K562 (cell line): ENCODE results near the gene CHCT1. TPM values are rescaled to one million over a fixed set of nuclear protein-coding genes. Genes with fewer than 3 reads are reported as not detected.

Experiments
- ADNP ChIP-seq: fragments of 200-800 bp; sonication (Bioruptor generic); IDR thresholded peaks from 2 replicates; pipeline ENCODE4 v1.6.1; 2016; ENCODE audit warnings: missing genetic modification characterization, missing compliant biosample characterization
- CHAMP1 ChIP-seq: fragments of 450-650 bp; IDR thresholded peaks from 2 replicates; pipeline ENCODE4 v1.6.1; 2016; ENCODE audit warnings: mild to moderate bottlenecking
- EP400 ChIP-seq: fragments of 450-650 bp; IDR thresholded peaks from 2 replicates; pipeline ENCODE4 v1.6.1; 2017; ENCODE audit warnings: antibody characterized with exemption, mild to moderate bottlenecking, moderate library complexity
- KAT8 ChIP-seq: fragments of 450-650 bp; IDR thresholded peaks from 2 replicates; pipeline ENCODE4 v1.6.1; 2016; ENCODE audit warnings: low read depth, mild to moderate bottlenecking
- KDM4B ChIP-seq, 2 experiments: fragments of 450-650 bp in 1 of 2; sonication (generic) in 1 of 2; IDR thresholded peaks; 2 replicates each; pipeline ENCODE4 v1.6.1; 2016 to 2017; ENCODE audit warnings: borderline replicate concordance in 2 of 2, antibody characterized with exemption in 1 of 2, low read depth in 1 of 2, mild to moderate bottlenecking in 1 of 2
- KLF1 ChIP-seq: fragments of 450-650 bp; IDR thresholded peaks from 2 replicates; pipeline ENCODE4 v1.6.1; 2016; ENCODE audit warnings: missing genetic modification characterization, missing compliant biosample characterization
- NBN ChIP-seq: fragments of 450-650 bp; IDR thresholded peaks from 2 replicates; pipeline ENCODE4 v1.6.1; 2016; ENCODE audit warnings: low read depth, mild to moderate bottlenecking
- NFE2L1 ChIP-seq: fragments of 450-650 bp; IDR thresholded peaks from 2 replicates; pipeline ENCODE4 v1.6.1; 2016; ENCODE audit warnings: missing genetic modification characterization, low read depth, mild to moderate bottlenecking, missing compliant biosample characterization, moderate library complexity, borderline replicate concordance
- RB1 ChIP-seq: fragments of 450-650 bp; IDR thresholded peaks from 2 replicates; pipeline ENCODE4 v1.6.1; 2017; ENCODE audit warnings: low read depth, mild to moderate bottlenecking
- SMC3 ChIP-seq: conservative IDR thresholded peaks from 2 replicates; pipeline ENCODE4 v1.6.1; 2011; ENCODE audit warnings: low read depth, low read length, improper control_type of control experiment; ENCODE audit not compliant: insufficient read depth
- TEAD2 ChIP-seq: fragments of 450-650 bp; IDR thresholded peaks from 2 replicates; pipeline ENCODE4 v1.6.1; 2016; ENCODE audit warnings: missing genetic modification characterization, control low read depth, missing compliant biosample characterization
- ZNF24 ChIP-seq: fragments of 450-650 bp; IDR thresholded peaks from 2 replicates; pipeline ENCODE4 v1.6.1; 2016
- polyA plus RNA-seq, 8 experiments: library from polyadenylated mRNA; depleted of rRNA in 4 of 8; stranded (reverse) in 5 of 8; unstranded in 3 of 8; fragments of >200 nt; fragmentation: Nextera tagmentation in 2 of 8; fragmentation: Illumina TruSeq in 1 of 8; extraction: Ambion mirVana in 2 of 8; extraction: Trizol in 1 of 8; gene quantifications; 2 replicates each; pipeline versions ENCODE4 v1.2.1 to v1.2.3, GENCODE V29; 2011 to 2014; ENCODE audit warnings: inconsistent platforms in 1 of 8, missing spikeins in 1 of 8
- total RNA-seq, 7 experiments: library from RNA; depleted of rRNA in 6 of 7; stranded (reverse); fragments of >200 nt in 6 of 7; fragmentation: Illumina TruSeq in 2 of 7; extraction: Trizol in 2 of 7; gene quantifications; 2 replicates each; pipeline versions ENCODE4 v1.2.1 to v1.2.3, GENCODE V29; 2011 to 2021; ENCODE audit warnings: low replicate concordance in 1 of 7
- TF ChIP-seq, protein P1 (sequence below): sonication (generic); formaldehyde crosslinking; IDR thresholded peaks from 2 replicates; pipeline ENCODE4 v1.8.1; 2023; ENCODE audit warnings: mild to moderate bottlenecking, missing genetic modification reagents, moderate library complexity
- TF ChIP-seq, protein P2 (sequence below): sonication (generic); formaldehyde crosslinking; IDR thresholded peaks from 2 replicates; pipeline ENCODE4 v1.8.1; 2023; ENCODE audit warnings: mild to moderate bottlenecking, missing genetic modification reagents
- TF ChIP-seq, protein P3 (sequence below), 2 experiments: fragments of 450-650 bp; IDR thresholded peaks; 2 replicates each; pipeline ENCODE4 v1.6.1; 2016

The CHCT1 gene
- total and polyA plus RNA-seq, 9 of the 15 experiments (the other 6 are each of a cell fraction or from before 2014, with no cell fraction given): not detected

DNA sequence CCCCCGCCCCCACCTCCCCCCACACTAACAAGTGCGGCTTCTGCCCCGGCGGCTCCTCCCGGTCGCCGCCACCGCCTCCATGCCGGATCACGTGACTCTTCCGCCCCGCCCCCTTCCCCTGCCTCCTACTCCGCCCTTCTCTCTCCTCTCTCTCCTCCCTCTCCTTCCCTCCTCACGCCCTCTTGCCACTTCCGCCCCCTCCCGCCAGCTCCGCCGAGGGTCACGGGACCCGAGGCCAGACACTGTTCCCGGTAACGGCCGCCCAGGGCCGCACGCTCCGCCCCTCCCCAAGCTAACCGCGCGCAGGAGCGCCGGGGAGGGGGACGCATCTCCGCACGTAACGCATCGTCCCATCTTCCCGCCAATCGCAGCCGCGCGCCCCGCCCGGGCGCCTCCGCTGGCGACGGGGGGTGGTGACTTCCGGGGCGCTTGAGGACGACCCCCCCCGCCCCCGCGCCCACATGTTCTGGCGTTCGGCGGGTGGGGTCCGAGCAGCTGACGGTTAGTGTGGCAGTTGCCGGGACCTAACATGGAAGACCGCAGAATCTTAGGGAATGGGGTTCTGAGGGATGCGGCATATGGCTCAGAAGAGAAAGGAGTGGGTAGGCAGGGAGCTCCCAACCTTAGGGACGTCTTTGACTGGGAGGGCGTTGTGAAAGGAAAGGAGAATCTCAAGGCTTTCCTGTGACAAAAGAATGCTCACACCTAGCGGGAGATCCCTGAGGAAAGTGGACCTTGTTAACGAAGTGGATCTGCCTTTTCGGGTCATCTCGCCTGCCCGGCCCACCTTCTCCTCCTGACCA is 30.0 kb upstream of the CHCT1 start, which contains the start of gene USP32 (continued):
- TF ChIP-seq, protein P1, sequence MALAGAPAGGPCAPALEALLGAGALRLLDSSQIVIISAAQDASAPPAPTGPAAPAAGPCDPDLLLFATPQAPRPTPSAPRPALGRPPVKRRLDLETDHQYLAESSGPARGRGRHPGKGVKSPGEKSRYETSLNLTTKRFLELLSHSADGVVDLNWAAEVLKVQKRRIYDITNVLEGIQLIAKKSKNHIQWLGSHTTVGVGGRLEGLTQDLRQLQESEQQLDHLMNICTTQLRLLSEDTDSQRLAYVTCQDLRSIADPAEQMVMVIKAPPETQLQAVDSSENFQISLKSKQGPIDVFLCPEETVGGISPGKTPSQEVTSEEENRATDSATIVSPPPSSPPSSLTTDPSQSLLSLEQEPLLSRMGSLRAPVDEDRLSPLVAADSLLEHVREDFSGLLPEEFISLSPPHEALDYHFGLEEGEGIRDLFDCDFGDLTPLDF: peak; percentile 97
- TF ChIP-seq, protein P2, sequence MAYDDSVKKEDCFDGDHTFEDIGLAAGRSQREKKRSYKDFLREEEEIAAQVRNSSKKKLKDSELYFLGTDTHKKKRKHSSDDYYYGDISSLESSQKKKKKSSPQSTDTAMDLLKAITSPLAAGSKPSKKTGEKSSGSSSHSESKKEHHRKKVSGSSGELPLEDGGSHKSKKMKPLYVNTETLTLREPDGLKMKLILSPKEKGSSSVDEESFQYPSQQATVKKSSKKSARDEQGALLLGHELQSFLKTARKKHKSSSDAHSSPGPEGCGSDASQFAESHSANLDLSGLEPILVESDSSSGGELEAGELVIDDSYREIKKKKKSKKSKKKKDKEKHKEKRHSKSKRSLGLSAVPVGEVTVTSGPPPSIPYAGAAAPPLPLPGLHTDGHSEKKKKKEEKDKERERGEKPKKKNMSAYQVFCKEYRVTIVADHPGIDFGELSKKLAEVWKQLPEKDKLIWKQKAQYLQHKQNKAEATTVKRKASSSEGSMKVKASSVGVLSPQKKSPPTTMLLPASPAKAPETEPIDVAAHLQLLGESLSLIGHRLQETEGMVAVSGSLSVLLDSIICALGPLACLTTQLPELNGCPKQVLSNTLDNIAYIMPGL: peak; percentile 33; the same call in 1 of the 2 replicates
- TF ChIP-seq ADNP (tag): no peak
- TF ChIP-seq, protein P3, sequence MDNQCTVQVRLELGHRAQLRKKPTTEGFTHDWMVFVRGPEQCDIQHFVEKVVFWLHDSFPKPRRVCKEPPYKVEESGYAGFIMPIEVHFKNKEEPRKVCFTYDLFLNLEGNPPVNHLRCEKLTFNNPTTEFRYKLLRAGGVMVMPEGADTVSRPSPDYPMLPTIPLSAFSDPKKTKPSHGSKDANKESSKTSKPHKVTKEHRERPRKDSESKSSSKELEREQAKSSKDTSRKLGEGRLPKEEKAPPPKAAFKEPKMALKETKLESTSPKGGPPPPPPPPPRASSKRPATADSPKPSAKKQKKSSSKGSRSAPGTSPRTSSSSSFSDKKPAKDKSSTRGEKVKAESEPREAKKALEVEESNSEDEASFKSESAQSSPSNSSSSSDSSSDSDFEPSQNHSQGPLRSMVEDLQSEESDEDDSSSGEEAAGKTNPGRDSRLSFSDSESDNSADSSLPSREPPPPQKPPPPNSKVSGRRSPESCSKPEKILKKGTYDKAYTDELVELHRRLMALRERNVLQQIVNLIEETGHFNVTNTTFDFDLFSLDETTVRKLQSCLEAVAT (IDR thresholded peaks at IDR 0.05): peak; percentile 38 to 56; a peak in 1 of 4 replicates
- no peak for TF ChIP-seq NFE2L1 (tag)
- TF ChIP-seq CHAMP1: no peak
- TF ChIP-seq ZNF24: peak; percentile 77
- TF ChIP-seq NBN: peak; percentile 74
- TF ChIP-seq TEAD2: no peak
- TF ChIP-seq KLF1: peak; percentile 100
- no peak for TF ChIP-seq KAT8
- peak; percentile 99 for TF ChIP-seq RB1
- TF ChIP-seq KDM4B (IDR thresholded peaks at IDR 0.05; ENCODE audit: borderline replicate concordance in 2 of 2, low read depth in 1 of 2): peak in 1 of 2 experiments; percentile 93; a peak in 2 of 4 replicates
- peak; percentile 97 for TF ChIP-seq EP400
- TF ChIP-seq SMC3: no peak
